Activated CD4-positive, alpha-beta T cell treated with anti-CD3 and anti-CD28 coated beads, Interleukin-2, amount 50 U/mL, for 16 hours (primary cell): ENCODE results near the gene NACC1.
A peak's percentile ranks its signal among the peaks of the same experiment; 100 is the strongest.

Experiments
- DNase-seq: peaks from one replicate; pipeline ENCODE4 v3.0.0-alpha.2; 2020

NACC1 gene

DNA sequence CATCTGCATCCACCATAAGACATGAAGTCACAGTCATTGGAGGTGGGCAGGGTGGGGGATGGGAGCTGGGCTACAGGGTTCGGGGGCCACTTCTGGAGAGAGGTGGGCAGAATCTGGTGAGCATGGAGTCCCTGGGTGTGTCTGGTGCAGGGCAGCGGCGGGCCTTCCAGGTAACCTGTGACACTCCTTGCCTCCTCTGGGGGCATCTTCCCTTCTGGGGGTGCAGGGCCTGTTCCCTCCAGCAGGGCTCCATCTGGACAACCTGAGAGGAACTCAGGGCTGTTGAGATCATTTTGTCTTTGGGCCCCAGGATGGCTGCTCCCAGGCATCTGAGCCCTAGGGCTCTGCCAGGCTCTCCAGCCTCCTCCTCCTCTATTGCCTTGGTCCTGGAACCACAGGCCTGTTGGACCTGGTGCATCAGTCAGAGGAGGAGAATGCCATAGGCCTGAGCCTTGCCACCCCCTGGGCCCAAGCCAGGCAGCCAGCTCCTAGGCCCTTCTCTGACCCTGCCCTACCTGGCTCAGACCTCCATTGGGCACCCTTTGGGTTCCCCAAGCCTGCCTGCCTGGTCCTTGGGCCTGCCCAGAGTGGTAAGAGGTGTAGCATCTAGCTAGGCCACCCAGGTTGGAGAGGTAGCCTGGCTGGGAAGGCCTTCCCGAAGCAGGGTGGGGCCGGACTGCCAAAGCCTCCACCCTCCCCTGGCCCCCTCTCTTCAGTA is 28.8 kb upstream of the NACC1 start:
- no peak for DNase-seq

DNA sequence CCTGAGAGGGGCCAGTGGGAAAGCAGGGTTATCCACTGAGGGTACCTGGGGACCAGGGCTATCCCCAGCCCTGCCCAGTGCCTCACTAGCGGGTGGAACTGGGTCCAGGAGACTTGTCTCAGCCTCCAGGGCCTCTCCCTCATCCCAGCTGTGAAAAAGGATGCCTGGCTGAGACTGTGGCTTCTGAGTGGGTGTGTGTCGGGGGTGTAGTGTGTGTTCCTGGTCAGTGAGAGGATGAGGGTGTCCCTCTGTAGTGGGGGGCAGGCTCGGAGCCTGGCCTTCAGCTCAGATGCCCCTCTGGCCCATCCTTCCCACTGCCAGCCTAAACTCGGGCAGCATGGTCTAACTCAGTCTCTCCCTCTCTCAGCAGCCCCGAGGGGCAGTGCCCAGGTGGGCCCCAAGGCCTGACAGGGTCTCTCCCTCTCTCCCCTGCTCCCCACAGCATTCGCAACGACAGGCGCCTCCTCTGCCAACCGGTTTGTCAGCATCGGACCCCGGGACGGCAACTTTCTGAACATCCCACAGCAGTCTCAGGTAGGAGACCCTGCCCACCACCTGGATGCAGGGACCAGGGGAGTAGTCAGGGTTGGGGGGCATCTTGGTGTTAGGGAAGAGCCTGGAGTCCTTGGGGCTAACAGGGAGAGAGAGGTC is 28.1 kb upstream of the NACC1 start:
- DNase-seq: no peak

DNA sequence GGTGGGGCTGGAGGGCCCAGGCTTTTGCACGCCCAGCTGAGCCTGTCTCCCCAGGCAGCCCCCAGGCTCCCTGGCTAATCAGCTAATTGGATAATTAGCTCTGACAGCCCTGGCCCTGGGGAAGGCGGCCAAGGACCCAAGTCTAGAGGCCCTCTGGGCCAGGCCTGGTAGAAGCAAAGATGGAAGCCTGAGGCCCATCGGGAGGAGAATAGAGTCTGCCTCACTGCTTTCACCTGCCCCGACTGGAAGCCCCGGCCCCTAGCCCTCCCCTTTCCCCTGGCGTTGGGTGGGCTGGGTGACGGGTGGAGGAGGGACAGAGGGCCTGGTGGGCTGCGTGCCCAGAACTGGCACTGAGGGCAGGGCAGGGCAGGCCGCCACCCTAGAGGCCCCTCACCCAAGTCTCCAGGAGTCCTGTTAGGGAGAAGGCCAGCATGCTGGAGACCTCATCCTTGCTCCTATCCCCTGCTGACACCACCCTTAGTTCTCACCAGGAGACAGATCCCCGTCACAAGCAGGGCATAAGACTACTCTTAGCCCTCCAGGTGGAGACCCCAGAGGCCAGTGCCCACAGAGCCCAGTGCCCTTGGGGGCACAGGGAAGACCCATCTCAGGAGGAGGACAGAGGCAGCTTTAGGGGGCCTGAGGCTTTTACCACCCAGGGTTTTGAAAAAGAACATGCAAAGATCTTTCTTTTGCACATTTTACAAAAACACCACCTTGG is 27.4 kb upstream of the NACC1 start:
- no peak for DNase-seq

DNA sequence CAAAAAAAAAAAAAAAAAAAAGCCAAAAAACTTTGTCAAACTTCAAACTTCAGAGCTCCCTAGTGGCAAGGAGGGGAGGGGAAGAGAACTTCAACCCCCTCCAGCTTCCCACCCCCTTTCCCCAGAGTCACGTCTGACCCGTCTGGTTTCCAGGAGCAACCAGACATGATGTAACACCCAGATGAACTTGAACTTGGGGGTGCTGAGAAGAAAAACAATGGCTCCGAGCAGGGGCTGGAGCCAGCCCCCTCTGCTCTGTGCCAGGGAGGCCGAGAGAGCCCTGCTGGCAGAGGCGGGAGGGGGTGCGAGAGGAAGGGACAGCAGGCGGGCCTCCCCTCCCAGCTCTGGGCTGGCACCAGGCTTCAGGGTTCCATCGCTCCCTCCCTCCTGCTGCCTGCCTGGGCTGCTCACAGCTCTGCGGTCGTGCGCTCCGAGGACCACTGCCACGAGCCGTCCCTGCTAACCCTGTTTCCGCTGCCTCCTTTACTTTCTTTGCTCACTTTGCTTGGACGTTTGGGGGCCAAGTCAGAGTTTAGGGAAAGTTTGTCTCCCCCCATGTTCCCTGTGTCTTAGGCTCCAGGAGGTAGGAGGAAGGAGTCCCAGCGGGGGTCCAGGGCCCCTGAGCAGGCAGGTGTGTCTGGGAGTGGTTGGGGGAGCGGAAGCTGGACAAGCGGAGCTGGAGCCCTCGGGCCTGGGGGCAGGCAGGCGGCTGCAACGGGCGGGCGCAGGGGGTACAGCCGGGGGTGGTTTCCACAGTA is 26.5 kb upstream of the NACC1 start:
- DNase-seq: no peak

DNA sequence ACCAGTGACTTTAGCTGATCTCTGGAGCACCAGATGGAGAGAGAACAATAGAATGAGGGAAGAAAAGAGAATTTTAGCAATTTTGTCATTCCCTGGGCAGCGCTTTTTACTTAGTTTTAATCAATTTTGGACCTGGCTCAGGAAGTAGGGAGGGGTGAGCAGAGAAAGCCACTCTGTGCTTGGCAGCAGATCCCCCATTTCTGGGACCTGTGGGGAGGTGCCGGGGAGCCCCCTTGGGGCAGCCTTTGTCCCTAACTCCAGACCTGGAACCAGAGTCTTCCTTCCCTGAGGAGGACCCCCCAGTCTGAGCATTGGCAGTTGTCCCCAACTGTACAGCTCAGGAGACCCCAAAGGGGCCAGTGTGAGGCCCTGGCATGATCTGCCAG is 25.9 kb upstream of the NACC1 start:
- DNase-seq: no peak

DNA sequence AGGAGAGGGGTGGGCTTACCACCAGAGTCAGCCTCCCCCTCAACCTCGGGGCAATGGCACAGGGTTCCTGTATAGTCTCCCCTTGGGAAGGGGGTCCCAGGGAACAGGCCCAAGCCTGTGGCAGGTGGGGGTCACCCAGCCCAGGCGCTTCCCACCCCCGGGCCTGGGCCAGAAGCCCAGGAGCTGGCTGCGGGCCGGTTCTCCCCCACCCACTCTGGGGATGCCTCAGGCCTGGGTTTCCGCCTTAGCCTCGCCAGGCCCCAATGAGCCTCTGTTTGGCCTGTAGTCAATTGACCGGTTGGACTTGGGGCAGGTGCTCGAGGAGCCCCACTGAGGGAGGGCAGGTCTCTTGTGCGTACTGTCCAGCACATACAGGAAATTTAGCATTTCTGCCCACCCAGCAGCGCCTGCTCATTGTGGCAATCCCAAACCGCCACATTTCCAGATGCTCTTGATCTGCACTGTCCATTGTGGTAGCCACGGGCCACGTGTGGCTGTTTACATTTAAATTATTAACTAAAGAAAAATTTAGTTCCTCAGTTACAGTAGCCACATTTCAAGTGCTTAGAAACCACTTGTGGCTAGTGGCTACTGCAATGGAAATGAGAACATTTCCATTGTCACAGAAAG is 25.3 kb upstream of the NACC1 start:
- no peak for DNase-seq

DNA sequence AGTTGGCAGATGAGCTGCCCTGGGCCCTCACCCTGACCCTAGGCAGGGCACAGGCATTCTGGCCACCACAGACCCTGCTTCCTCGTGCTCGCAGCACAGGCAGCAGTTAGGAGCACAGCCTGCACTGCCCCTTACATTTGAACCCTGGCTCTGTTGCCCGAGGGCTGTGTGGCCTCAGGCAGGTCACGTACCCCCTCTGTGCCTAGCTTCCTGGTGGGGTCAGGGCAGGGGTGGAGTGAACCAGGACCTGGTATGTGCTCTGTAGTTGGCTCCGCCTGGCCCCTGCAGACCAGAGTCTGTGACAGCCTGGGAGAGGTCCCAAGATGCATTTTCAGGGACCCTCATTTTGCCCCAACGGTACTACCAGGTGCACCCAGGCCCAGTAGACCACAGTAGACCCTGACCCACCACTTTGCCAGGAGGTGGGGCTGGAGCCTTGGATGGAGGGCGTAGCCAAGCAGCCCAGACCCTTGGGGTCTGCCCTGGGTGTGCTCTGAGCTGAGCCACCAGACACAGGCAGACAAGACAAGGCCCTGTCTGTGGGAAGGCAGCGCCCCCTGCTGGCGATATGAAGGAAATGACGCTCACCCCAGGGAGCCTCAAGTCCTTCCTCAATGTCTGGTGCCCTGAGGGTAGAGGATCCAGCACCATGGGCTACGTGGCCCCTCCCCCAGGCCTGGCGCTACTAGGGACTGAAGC is 24.5 kb upstream of the NACC1 start:
- peak; percentile 85 for DNase-seq

DNA sequence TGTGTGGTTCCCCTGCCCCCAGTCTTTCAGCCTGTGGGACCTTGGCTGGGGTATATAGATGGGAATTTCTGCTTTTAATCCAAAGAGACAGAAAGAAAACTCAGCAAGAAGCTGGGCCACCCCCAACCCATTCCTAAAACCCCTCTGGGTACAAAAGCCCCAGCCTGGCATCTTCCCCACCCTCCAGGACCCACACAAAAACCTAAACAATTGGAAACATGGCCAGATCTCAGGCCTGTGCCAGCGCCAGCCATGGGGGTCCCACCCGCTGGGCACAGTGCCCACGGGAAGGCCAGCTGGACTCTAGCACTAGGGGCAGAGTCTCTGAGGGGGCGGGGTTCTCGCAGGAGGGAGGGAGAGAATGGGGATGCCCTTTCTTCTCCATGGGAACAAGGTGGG is 24.0 kb upstream of the NACC1 start:
- no peak for DNase-seq

DNA sequence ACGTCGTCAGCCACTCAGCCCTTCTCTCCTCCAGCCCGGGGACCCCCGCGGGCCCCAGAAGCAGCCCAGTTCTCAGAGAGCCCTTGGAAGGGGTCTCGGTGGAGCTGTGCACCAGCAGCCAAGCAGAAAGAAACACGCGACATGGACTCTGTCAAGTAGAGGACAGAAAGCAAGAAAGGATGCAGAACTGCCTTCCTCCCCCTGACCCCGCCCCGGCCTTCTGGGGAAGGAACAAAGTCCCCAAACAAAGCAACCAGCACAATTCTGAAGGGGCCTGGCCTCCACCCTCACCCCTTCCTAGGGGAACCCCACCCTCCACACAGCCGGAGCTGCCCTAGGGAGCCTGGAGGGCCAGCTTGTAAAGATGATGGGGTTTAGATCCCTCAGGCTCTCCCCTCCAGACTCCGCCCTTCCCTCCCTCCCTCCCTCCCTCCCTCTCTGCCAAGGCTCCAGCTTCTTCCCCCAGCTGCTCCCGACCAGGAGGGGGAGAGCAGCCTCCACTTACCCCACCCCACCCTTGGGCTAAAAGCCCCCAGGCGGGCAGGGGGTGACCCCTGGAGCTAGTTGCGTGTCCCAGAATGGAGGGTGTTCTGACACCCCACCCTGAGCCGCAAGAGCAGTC is 23.2 kb upstream of the NACC1 start:
- no peak for DNase-seq

DNA sequence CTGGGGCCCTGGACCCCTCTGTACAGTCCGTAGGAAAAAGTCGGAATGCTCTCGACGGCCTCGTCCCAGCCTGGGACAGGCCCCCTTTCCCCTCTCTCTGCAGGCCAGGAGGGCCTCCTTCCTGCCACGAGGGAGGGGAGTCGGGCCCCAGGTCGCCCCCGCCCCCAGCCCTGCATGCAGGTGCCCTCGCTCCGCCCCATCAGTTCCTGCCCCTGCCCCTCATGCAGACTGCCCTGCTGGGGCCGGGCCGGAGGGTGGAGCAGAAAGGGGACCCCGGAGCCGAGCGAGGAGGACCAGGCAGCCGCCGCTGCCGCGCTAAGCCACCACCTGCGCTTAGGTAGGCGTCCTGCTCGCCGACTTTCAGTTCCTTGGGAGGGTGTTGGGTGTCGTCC is 22.7 kb upstream of the NACC1 start:
- no peak for DNase-seq

DNA sequence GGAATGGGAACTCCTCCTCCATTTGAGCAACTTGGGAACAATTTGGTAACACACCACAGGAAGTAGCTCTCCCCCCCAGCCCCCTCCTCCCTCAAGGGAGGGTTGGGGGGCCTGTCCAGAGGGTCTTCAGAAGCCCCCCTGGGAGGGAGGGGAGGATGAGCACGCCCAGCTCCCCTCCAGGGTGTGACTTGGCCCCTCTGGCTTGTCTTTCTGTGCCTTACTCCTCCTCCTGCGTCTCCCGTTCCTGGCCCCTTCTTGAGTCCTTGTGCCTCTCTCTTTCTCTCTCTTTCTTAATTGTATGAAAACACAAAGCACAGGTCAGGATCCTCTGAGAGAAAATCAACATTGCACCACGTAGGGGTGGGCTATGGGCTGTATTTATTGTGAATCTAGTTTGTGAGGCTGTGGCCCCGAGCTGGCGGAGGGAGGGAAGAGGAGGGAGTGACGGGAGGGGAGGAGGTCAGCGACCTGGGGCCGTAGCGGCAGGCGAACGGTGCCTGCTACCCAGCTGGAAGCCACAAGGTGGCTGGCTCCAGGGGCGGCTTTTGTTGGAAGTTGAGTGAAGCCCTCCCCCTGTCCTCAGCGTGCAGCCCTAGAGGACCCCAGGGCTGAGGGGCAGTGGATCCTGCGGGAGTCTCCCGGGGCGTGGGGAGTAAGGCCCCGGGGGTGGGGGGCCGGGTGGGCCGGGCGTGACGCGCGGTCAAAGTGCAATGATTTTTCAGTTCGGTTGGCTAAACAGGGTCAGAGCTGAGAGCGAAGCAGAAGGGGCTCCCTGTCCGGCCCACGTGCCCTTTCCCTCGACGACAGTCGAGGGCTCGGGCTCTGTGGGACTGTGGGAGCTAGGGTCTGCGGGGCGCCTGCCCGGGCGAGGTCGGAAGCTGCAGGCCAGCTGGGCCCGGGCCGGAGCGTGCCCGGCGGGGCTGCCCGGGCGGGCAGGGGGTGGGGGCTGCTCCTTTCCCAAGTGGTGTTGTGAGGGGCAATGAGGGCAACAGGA is 21.8 kb upstream of the NACC1 start:
- no peak for DNase-seq

DNA sequence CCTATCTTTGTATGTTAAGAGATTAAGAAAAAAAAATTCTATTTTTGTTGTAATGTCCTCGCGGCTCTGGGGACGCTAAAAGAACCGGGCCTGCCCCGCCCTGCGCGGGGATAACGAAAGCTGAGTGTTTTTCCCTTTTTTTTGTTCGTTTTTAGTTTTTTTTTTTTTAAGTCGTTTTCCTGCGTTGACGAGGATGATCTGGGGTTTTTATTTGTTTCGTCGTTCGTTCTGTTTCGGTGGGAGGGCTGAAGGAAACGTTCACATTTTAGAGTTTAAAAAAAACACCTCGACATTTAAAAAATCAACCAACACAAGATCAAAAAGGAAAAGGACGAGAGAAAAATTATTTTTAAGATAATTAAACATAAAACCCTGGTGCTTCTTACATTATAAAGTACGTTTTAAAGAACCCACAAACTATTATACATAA is 21.0 kb upstream of the NACC1 start:
- DNase-seq: no peak

DNA sequence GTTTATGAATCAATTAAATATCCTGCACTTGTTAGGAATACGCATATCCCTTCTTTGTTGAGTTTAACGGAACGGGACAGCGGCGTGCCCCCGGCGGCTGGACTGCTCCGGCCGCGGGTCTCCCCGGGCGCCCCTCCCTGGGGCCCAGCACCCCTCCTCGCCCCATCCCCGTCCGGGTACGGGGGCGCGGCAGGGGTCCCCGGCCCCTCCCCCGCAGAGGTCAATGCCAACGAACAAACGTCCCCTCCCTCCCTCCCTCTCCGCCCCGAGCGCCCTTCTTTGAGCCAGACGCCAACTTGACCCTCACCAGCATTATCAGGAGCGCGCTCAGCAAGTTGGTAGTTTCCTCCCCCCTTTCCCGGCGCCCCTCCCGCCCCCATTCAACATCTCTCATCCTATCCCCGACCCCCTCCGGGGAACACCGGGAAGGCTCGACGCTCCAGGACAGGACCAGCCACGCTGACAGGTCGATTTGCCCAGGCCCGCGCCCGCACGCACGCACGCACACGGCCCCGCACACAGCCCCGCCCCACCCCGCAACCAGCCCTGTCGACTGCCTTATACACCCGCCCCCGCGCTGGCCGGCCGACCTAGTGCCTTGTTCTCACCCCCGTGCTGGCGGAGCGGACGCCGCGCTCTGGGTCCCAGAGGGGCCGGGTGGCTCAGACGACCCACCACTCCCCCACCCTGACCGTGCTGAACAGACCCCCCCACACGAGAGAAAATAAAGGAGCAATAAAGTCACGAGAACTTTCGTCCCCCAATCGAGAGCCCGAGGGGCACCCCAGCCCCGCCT is 20.4 kb upstream of the NACC1 start:
- no peak for DNase-seq

DNA sequence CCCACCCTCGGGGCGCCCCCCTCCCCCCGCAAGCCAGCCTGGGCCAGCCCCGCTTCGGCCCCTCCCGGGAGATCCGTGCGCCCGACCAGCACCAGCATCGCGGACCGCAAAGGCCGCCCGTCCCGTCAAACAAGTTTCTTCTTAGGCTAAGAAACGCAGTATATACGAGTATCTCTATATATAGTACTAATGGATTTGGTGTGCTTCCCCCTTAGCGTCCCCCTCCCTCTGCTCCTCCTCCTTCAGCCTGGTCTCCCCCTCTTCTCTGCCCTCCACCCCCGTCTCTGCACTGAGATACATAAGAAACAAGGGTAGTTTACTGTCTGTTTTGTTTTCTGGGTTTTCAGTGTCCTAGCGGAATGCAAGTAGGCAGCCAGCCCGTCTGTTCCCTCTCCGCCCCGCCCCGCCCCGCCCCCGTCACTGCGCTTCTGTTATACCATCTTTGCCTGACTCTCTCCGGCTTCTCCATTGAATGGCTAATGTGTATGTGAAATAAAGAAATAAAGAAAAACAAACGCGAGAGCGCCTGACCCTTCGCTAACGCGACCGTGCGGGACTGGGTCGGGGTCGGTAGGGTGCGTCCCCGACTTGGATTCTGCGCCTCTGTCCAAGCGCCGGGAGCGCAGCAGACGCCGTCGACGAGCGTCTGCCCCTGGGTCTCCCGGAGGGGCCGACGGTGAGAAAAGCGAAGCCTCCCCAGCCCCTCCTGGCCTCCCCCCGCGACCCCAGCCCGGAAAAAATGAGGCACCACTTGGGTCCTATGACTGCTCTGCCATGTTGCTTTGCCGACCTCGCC is 19.6 kb upstream of the NACC1 start:
- no peak for DNase-seq

DNA sequence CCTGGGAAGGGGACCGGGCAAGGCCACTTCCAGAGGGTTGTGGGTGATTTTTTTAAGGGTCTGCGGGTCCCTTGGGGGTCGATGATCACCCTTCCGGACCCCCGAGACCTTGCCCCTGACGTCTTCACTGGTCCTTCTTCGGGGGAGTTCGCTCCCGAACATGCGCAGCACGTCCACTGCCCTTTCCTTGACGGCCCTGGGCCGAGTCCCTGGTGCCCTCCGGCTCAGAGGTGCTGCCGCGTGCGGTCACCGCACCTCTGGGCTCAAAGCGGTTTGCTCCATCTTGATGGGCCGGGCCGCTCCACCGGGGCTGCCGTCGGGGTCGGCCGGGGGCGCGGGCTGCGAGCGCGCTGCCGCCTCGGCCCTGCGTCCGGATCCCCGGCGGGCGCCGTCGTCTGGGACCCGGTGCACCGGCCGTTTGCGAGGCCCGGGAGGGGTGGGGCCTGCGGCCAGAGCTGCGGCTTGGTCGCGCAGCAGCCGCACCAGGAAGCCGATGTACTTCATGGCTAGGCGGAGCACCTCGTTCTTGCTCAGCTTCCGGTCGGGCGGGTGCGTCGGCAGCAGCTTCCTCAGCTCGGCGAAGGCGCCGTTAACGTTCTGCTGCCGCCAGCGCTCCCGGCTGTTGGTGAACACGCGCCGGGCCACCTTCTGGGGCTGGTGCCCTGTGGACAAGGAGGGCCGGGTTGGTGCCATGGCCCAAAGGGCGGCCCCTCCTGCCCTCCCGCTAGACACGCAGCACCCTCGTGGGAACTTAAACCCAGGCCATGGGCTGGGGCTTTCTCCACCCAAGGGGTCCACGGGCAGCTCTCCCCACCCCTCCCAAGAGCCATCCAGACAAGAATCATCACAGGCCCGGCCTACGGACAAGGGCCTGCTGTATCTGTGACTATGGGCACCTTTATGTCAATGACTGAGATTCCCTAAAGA is 18.7 kb upstream of the NACC1 start:
- peak; percentile 86 for DNase-seq

DNA sequence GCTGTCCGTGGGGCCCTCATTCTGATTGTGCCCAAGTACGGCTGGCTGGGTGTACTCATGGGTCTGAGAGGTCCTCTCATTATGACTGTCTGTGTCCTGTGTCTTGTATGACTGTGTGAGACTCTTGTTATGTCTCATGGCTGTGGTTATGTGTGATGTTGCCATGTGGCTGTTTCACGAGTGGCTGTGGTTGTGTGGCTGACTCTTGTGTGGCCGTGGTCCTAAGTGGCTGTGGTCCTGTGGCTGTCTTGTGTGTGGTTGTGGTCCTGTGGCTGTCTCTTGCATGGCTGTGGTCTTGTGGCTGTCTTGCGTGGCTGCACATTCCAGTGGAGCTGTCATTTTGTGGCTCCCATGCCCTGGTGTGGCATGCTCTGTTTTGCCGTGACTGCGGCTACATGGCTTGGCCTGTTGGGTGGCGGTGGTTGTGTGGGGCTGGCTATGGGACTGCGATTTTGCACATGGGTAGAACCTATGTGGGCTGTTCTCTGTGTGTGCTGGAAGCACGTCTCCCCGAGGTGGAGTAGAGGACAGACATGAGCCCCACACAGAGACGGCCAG is 18.0 kb upstream of the NACC1 start:
- DNase-seq: peak; percentile 90

DNA sequence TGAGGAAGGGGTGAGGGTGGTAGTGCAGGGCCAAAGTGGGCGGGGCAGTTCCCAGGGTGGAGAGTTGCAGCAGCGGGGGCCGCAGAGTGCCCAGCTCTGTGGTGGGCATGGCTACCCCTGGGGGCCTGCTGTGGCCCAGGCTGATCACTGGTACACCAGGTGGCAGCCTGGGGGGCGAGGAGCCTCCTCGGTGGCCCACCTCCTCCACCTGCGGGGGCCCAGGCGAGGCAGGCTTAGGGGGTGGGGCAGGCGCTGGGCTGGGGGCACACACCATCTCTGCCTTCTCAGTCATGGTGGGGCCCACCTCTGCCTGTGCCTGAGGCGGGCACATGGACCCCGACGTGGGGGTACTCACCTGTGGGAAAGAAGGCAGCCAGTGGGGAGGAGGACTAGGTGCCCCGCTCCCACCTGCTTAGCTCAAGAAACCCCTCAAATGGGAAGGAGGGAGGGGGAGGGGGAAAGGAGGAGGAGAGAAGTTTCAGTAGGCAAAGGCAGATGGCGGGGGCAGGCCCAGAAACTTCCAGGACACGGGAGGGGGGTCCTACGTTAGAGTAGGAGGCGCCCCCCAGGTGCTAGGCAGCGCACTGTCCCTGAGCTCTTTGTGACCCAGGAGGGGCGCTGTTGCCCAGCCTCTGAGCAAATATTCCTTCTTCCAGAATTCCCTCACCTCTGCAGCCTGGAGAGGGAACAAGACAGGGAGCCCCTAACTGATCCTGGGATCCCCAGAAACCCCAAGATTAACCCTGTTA is 17.0 kb upstream of the NACC1 start:
- no peak for DNase-seq
